Raji (cell line): Measurements from ENCODE around the gene RNLS.

Experiments used
- POLR2A ChIP-seq: IDR thresholded peaks from 2 replicates; pipeline ENCODE4 v1.6.1; 2011; ENCODE audit warnings: low read depth, low read length, control low read depth; ENCODE audit not compliant: insufficient read depth

The RNLS gene

DNA sequence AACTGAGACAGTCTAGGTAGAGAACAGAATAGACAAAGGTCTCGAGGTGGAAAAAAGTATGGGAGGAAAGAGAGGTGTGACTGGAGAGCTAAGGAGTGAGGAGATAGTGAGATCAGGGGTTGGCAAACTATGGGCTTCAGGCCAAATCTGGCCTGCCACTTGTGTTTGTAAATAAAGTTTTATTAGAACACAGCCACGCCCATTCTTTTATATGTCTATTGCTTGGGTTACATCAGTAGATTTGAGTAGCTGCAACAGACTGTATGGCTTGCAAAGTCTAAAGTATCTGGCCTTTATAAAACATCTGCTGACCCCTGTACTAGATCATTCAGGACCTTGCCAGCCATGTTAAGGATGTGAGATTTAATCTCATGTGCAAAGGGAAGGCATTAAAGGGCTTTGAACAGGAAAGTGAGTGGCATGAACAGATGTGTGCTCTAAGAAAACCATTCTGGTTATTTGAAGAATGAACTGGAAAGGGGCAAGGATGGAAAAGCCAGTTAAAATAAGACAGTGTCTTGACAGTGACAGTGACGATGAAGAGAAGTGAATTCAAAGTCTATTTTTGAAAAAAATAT is 240.3 kb downstream of the RNLS start:
- no peak for TF ChIP-seq POLR2A

- TF ChIP-seq POLR2A = no peak
Observed at GRCh38 chr10:88337134-88337533, 246.0 kb downstream of the RNLS start.

DNA sequence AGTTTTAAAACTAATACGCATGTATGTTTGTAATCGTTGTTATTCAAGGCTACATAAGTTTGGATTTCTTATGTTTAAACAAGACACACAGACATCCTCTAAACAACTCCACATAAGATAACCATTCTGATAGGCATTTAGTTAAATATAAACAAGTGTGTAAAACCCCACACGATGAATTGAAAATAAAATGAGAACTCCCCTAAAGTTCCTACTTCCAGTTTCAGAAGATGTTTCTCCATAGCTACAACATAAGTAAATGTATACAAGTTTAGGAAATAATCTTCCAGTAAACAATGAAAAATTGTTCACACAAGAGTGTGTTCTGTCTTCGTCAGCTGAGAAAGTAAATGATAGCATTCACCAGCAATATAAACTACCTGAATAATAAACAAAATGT is 246.8 kb downstream of the RNLS start:
- TF ChIP-seq POLR2A = no peak

DNA sequence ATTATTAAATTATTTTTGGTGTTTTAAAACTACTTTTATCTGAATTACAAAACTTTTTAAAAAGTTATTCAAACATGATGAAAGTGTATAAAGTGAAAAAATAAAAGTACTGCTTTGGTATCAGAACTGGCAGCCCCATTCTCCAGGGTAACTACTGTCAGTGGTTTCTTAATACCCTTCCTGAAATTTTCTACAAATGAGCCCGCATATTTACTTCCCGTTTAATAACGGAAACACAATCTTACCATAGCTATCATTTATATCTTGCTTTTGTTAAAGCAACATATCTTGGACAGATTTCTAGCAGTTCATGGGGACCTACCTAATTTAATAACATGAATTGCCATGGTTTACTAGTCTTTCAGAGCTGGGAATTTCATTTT is 249.9 kb downstream of the RNLS start:
- TF ChIP-seq POLR2A = no peak

DNA sequence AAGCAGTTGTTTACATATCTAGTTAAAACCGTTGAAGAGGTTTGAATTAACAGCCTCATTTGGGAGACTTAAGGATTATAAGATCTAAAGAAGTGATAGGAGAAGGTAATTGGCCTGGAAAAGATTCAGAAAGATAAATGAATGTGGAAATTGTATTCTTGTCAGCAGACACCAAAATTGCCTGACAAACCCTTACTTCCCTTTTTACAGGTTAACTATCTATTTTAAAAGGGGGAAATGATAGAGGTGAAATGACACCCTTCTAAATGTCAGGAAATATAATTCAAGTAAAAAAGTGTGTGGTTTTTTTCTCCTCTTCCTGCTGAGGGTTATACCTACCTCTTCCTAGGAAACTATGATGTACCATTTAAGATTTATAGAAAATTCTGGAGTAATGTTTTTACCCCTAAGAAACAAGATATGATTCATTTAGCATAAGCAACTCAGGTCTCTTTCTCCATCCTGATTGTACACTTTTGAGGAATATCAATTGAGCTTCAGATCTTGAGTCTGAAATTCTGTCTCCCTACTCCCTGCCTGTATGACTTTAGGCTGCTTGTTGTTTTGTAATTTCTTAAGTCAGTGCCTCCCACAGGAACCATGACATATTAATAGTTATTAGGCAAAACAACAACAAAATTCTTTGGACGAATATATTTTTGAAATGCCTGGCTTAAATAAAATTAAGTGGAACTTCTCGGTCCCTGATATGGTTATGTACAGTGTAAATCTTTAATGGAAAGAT is 250.4 kb downstream of the RNLS start:
- no peak for TF ChIP-seq POLR2A

GRCh38 chr10:88330174-88330573 is 252.9 kb downstream of the RNLS start:
- TF ChIP-seq POLR2A = no peak

DNA sequence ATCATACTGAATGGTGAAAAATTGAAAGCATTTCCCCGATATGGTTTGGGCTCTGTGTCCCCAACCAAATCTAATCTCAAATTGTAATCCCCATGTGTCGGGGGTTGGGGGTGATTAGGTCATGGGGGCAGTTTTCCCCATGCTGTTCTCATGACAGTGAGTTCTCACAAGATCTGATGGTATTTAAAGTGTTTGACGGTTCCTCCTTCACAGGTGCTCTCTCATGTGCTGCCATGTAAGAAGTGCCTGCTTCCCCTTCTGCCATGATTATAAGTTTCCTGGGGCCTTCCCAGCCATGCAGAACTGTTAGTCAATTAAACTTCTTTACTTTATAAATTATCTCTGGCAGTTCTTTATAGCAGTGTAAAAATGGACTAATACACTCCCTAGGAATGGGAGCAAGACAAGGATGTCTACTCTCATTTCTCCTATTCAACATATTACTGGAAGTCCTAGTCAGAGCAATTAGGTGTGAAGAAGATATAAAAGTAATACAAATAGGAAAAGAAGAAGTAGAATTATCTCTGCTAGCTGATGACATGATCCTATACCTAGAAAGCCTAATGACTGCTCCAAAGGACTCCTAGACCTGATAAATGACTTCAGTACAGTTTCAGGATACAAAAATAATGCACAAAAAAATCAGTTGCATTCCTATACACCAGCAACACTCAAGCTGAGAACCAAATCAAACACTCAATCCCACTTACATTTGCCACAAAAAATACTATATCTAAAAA is 260.6 kb downstream of the RNLS start:
- no peak for TF ChIP-seq POLR2A

DNA sequence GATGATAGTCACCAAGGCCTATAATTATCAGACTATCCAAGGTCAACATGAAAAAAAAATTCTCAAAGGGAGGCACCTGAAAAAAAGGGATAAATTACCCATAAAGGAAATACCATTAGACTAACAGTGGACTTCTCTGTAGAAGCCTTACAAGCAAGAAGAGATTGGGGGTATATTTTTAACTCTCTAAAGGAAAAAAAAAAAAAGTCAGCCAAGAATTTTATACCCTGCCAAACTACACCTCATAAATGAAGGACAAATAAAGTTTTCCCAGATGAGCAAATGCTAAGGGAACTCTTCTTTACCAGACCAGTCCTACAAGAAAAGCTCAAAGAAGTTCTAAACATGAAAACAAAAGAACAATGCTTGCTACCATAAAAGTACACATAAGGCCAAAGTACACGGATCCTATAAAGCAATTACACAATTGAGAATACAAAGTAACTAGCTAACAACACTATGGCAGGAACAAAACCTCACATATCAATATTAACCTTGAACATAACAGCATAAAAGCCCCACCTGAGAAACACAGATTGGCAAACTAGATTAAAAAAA is 263.1 kb downstream of the RNLS start:
- TF ChIP-seq POLR2A = no peak

DNA sequence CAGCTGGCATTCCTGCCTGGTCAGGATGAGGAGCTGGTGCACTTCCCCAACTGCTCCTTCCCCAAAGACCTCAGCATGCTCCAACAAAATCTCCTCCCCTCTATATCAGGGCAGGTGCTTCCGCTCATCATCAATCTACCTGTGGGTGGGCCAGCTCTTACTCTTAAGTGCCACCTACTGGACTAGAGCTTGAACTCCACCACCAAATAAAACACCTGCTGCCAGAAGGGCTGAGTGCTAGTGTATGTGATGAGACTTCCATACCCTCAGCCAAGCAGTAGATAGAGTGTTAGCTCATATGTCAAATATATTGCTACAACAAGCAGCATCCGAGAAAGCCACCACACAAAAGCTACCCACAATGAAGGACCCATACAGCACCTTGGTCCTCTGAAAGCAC is 264.3 kb downstream of the RNLS start:
- TF ChIP-seq POLR2A = no peak

GRCh38 chr10:88317099-88317498 is 266.0 kb downstream of the RNLS start:
- TF ChIP-seq POLR2A = no peak

GRCh38 chr10:88316292-88316861 is 266.7 kb downstream of the RNLS start:
- TF ChIP-seq POLR2A = no peak

DNA sequence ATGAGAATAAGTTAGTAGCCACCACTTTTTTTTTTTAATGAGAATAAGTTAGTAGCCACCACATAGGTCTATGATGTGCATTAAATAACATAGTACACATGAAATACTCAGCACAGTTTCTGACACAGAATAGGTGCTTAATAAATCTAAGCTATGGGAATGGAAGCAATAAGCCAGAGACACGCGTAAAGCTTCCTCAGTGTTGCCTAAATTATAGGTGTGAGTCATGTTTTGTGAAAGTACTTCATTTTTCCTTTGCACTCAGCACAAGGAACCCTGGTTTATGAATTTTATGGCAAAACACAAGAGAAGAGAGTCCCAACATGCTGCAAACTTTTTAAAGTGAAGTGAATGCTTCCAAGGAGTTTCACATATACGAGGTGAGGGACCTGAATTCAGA is 267.4 kb downstream of the RNLS start:
- TF ChIP-seq POLR2A = no peak

DNA sequence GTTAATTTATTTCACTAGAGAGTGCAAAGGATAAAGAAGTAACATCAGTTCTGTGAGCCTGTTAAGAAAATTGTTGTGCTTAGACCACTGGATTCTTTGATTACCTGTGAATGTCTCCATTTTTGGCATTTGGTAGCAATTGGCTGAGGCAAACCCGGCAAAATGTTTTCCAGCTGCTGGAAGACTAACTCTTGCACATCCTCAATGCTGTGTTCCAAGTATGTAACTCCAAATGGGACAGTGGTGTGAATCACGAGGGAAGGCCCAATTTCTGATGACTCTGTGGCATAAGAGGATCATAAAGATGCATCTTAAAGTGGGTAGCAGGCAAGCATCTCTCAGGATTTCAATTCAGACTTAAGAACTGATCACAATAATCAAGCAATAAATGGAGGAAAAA is 268.8 kb downstream of the RNLS start:
- no peak for TF ChIP-seq POLR2A

GRCh38 chr10:88313878-88314277 is 269.2 kb downstream of the RNLS start:
- no peak for TF ChIP-seq POLR2A

- no peak for TF ChIP-seq POLR2A
Observed at GRCh38 chr10:88312855-88313254, 270.3 kb downstream of the RNLS start.

GRCh38 chr10:88311264-88311663 is 271.9 kb downstream of the RNLS start:
- TF ChIP-seq POLR2A = no peak
